Left lung (tissue), 10 donors: ENCODE data around the gene GPC1. TPM values are rescaled to one million over a fixed set of nuclear protein-coding genes. Genes with fewer than 3 reads are reported as not detected.

ENCODE experiments used
- ATAC-seq: fragments of 200-7000 bp; cut with Tn5 transposase; one replicate; pipeline ENCODE4 v1.9.1; 2020; ENCODE audit warnings: moderate library complexity
- DNase-seq, 4 donors: peaks; one replicate each; pipeline ENCODE4 v3.0.0-alpha.2; 2013 to 2020
- H3K27ac ChIP-seq, 2 donors: fragments of 200-600 bp; sonication (generic) in 1 of 2; one replicate each; pipeline versions ENCODE4 v1.5.0 to v1.8.0; 2020 to 2021
- H3K27me3 ChIP-seq, 2 donors: fragments of 200-600 bp; sonication (generic) in 1 of 2; one replicate each; pipeline versions ENCODE4 v1.5.0 to v1.8.0; 2020 to 2021
- H3K36me3 ChIP-seq, 2 donors: fragments of 200-600 bp; sonication (generic) in 1 of 2; one replicate each; pipeline versions ENCODE4 v1.5.0 to v1.8.0; 2020 to 2021
- H3K4me1 ChIP-seq, 2 donors: fragments of 200-600 bp; one replicate each; pipeline ENCODE4 v1.8.0; 2021
- H3K4me3 ChIP-seq, 2 donors: fragments of 200-600 bp; sonication (generic) in 1 of 2; one replicate each; pipeline versions ENCODE4 v1.5.0 to v1.8.0; 2020 to 2021; ENCODE audit warnings: mild to moderate bottlenecking in 1 of 2
- H3K9me3 ChIP-seq, 2 donors: fragments of 200-600 bp; sonication (generic) in 1 of 2; one replicate each; pipeline versions ENCODE4 v1.5.0 to v1.8.0; 2020 to 2021
- intact Hi-C, 2 donors: fragments of 100-400 bp; cut with DNase I; formaldehyde crosslinking; loops; one replicate each; pipeline versions ENCODE4 v1.11.2 to v1.14.2; 2022
- polyA plus RNA-seq, 6 donors: library from polyadenylated mRNA; unstranded; fragments of 120-200 nt; gene quantifications; one replicate each; pipeline ENCODE4 v1.2.1, GENCODE V29; 2013; ENCODE audit not compliant: insufficient read length in 6 of 6
- total RNA-seq, 2 donors: library from RNA; stranded (reverse); fragmentation: NEBNext Ultra II Directional; extraction: Animal tissue kit (Norgen Biotek cat#: 25700); gene quantifications; one replicate each; pipeline ENCODE4 v1.2.1, GENCODE V29; 2021
- TF ChIP-seq, protein P1 (sequence below), 2 donors: fragments of 200-600 bp; sonication (generic) in 1 of 2; IDR thresholded peaks; one replicate each; pipeline versions ENCODE4 v1.5.0 to v1.8.0; 2021; ENCODE audit warnings: antibody characterized with exemption in 2 of 2
- donor health status: DM: no; HTN: yes; CAD: no.
- donor health status: DM: no; HTN: no; CAD: no.

GPC1 gene
- total and polyA plus RNA-seq, 8 donors: 24.6 to 63.4 (median 45.3) TPM

DNA sequence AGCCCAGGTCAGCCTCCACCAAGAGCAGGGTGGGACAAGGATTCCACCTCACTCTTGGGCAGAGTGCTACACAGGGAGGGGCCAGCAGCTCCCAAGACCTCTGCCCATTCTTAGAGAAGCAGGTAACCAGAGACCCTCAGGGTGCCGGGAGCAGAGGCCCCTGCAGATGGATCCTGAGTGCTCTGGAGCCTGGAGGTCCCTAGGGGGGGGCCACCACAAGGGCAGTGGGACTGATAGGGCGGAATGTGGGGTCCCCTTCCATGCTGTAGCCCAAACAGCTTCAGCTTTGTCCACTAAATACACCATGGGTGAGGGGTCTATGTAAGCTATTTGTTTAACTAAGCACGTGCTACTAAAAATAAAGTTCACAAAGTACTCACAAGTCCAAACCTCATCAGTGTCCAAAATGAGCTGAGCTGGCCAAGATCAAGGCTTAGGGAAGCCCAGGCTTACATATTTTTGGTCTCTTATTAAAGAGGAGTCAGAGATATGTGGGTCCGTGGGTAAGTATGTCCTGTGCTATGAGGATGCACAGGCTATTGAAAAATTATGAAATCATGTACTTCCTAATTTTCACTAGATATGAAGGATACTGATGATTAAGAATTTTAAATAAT is 21.5 kb upstream of the GPC1 start:
- ATAC-seq: no peak
- peak in 1 of 4 donors; percentile 18 for DNase-seq

DNA sequence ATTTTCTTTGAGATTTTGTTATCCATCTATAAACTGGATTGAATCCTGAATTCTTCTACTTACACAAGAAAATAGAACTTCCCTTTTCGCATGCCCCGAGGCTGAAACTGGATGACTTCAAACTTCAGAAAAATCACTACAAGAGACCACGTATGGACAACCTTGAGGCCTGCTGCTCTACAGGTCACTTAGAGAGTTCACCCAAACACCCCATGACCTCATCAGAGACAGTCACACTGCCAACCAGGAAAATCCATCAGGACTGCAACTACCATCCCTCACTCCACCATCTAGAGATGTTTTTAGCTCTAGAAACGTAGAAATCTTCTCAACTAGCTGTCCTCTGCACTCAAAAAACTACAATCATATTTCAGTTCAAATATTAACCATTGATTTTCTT is 18.6 kb upstream of the GPC1 start:
- Histone ChIP-seq H3K36me3 (no peaks in the 10 kb centered on the region), H3K27me3 (peaks cover 0 to 13% of the 10 kb centered on the region in 2 donors), H3K9me3 (peaks cover 3 to 37% of the 10 kb centered on the region in 2 donors), H3K4me3 (no peak overlapping the region), H3K4me1 (no peaks in the 10 kb centered on the region), H3K27ac (no peak overlapping the region)
- TF ChIP-seq, protein P1, sequence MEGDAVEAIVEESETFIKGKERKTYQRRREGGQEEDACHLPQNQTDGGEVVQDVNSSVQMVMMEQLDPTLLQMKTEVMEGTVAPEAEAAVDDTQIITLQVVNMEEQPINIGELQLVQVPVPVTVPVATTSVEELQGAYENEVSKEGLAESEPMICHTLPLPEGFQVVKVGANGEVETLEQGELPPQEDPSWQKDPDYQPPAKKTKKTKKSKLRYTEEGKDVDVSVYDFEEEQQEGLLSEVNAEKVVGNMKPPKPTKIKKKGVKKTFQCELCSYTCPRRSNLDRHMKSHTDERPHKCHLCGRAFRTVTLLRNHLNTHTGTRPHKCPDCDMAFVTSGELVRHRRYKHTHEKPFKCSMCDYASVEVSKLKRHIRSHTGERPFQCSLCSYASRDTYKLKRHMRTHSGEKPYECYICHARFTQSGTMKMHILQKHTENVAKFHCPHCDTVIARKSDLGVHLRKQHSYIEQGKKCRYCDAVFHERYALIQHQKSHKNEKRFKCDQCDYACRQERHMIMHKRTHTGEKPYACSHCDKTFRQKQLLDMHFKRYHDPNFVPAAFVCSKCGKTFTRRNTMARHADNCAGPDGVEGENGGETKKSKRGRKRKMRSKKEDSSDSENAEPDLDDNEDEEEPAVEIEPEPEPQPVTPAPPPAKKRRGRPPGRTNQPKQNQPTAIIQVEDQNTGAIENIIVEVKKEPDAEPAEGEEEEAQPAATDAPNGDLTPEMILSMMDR (IDR thresholded peaks at IDR 0.05): no peak
- no peak for ATAC-seq
- DNase-seq: no peak
- intact Hi-C loops: no loop called here

More for the DNA sequence above, 21.5 kb upstream of the GPC1 start:
- Histone ChIP-seq H3K27me3 (peaks cover 0 to 22% of the 10 kb centered on the region in 2 donors), H3K27ac (no peak overlapping the region), H3K4me1 (no peaks in the 10 kb centered on the region), H3K9me3 (peaks cover 0 to 9% of the 10 kb centered on the region in 2 donors), H3K36me3 (no peaks in the 10 kb centered on the region), H3K4me3 (no peak overlapping the region)
- intact Hi-C loops: no loop called here
- TF ChIP-seq, protein P1 (IDR thresholded peaks at IDR 0.05): no peak

- Histone ChIP-seq H3K27me3 (no peaks in the 10 kb centered on the region), H3K36me3 (no peaks in the 10 kb centered on the region), H3K4me1 (no peaks in the 10 kb centered on the region), H3K9me3 (peaks cover 3 to 42% of the 10 kb centered on the region in 2 donors), H3K27ac (no peak overlapping the region), H3K4me3 (no peak overlapping the region)
- DNase-seq (peak in 2 of 4 donors; percentile 19 to 43), ATAC-seq (no peak)
- intact Hi-C loops: no loop called here
- TF ChIP-seq, protein P1 (IDR thresholded peaks at IDR 0.05): no peak
Observed at GRCh38 chr2:240418311-240418710, 17.2 kb upstream of the GPC1 start.

DNA sequence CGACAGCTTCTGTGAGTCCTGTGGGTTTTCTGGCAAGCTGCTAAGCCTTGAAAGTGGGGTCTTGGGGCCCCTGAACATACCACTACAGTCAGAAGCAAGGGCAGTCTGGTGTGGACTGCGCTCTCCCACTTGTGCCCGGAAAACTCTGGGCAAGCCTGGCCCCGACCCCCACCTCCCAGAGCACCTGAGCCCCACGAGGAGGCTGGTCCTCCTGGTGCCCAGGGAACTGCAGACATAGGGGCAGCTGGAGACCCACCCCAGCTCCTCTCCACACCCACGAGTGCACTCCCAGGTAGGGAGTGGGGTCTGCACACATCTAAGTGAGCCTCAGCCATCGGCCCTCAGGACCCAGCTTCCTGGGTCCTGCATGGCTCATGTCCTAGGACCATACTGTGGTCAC is 16.2 kb upstream of the GPC1 start:
- Histone ChIP-seq H3K4me3 (no peak overlapping the region), H3K27me3 (no peaks in the 10 kb centered on the region), H3K27ac (no peak overlapping the region), H3K36me3 (no peaks in the 10 kb centered on the region), H3K9me3 (peaks cover 3 to 42% of the 10 kb centered on the region in 2 donors), H3K4me1 (no peaks in the 10 kb centered on the region)
- ATAC-seq (no peak), DNase-seq (peak in 2 of 4 donors; percentile 24 to 40)
- intact Hi-C loops: no loop called here
- TF ChIP-seq, protein P1 (IDR thresholded peaks at IDR 0.05): no peak

GRCh38 chr2:240419723-240420122 is 15.7 kb upstream of the GPC1 start:
- intact Hi-C loops: no loop called here
- H3K9me3 ChIP-seq: peaks cover 3 to 42% of the 10 kb centered on the region in 2 donors
- ATAC-seq (peak; percentile 60), DNase-seq (peak in 1 of 4 donors; percentile 29)
- no peak overlapping the region for H3K27ac ChIP-seq
- TF ChIP-seq, protein P1 (IDR thresholded peaks at IDR 0.05): no peak
- no peaks in the 10 kb centered on the region for H3K36me3 ChIP-seq
- H3K27me3 ChIP-seq: no peaks in the 10 kb centered on the region
- no peaks in the 10 kb centered on the region for H3K4me1 ChIP-seq
- H3K4me3 ChIP-seq: no peak overlapping the region
